Activated T-cell treated with anti-CD3 and anti-CD28 coated beads, Interleukin-2, amount 50 U/mL, for 24 hours (primary cell): Measurements from ENCODE around the gene CANT1.

Experiments
- DNase-seq: peaks from one replicate; pipeline ENCODE4 v3.0.0-alpha.2; 2020
- H3K27ac Mint-ChIP-seq: 2 replicates; pipeline ENCODE4 v1.8.0; 2020; ENCODE audit warnings: mild to moderate bottlenecking, mixed read lengths
- H3K27me3 Mint-ChIP-seq: 2 replicates; pipeline ENCODE4 v1.8.0; 2020; ENCODE audit warnings: mixed read lengths
- H3K36me3 Mint-ChIP-seq: 2 replicates; pipeline ENCODE4 v1.8.0; 2020; ENCODE audit warnings: low read depth, mixed read lengths
- H3K4me1 Mint-ChIP-seq: 2 replicates; pipeline ENCODE4 v1.8.0; 2020; ENCODE audit warnings: low read depth, mixed read lengths
- H3K4me3 Mint-ChIP-seq: 2 replicates; pipeline ENCODE4 v1.8.0; 2020; ENCODE audit warnings: mild to moderate bottlenecking, moderate library complexity, mixed read lengths
- H3K9me3 Mint-ChIP-seq: 2 replicates; pipeline ENCODE4 v1.8.0; 2020; ENCODE audit warnings: mixed read lengths

CANT1 gene

GRCh38 chr17:79009397-79010303, at the start of gene CANT1:
Gene CANT1 (minus strand): TSS chr17:79009764. CDS start chr17:78997622, 12,142 bp downstream.
- peak within 1 kb of the TSS; percentile 96 for H3K27ac Mint-ChIP-seq
- H3K4me1 Mint-ChIP-seq, result peaks cover 49% of the 10 kb centered on the region
- no peaks in the 10 kb centered on the region for H3K27me3 Mint-ChIP-seq
- DNase-seq, result peak; percentile 89
- peaks cover 21% of the 10 kb centered on the region for H3K36me3 Mint-ChIP-seq
- H3K9me3 Mint-ChIP-seq, result peaks cover 2% of the 10 kb centered on the region
- peak within 1 kb of the TSS; percentile 84 for H3K4me3 Mint-ChIP-seq

DNA sequence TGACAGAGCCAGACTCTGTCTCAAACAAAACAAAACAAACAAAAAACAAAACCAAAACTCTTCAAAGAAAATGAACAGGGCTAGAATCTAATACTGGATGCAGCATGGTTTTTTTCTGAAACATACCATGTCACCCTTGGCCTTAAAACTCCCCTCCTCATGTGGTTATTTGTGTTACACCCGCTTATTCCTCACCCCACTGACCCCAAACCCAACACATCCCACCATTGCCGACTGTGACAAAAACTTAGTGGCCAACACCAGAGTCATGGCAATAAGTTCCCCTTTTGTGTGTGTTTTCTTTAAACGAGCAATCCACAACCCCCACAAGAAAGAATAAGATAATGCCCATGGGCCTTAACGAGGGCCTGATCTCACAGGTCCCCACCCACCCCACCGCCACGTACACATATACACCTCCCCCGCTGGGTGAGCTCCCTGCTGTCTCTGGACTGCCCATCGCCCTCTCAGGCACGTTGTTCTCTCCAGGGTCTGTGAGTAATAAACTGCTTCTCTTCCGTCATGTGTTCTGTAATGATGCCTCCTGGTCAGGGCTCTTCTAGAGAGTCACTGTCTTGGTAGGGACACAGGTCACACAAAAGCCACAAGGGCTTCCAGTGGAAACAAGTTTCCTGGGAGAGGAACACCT, 48.3 kb upstream of the CANT1 start:
- H3K4me1 Mint-ChIP-seq, result peaks cover 2% of the 10 kb centered on the region
- peaks cover 17% of the 10 kb centered on the region for H3K27me3 Mint-ChIP-seq
- no peak overlapping the region for H3K4me3 Mint-ChIP-seq
- peaks cover 6% of the 10 kb centered on the region for H3K9me3 Mint-ChIP-seq
- DNase-seq, result no peak
- no peak overlapping the region for H3K27ac Mint-ChIP-seq
- no peaks in the 10 kb centered on the region for H3K36me3 Mint-ChIP-seq

DNA sequence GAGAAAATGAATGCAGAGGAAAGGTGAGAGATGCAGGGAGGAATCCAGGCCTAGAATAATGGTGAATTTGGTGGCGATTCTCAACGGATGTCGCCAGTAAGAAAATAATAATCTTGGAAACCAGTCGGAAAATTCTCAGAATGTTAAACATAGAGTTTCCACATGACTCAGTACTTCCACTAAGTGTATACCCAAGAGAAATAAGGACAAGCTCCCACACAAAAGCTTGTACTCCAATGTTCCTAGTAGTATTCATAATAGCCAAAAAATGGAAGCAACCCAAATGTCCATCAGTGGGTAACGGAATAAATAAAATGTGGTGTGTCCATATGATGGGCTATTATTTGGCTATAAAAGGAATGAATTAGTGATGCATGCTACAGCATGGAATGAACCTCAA, 45.6 kb upstream of the CANT1 start:
- Mint-ChIP-seq H3K4me3 (no peak overlapping the region), H3K36me3 (no peaks in the 10 kb centered on the region), H3K4me1 (peaks cover 2% of the 10 kb centered on the region), H3K9me3 (peaks cover 6% of the 10 kb centered on the region), H3K27ac (no peak overlapping the region), H3K27me3 (peaks cover 17% of the 10 kb centered on the region)
- no peak for DNase-seq

- Mint-ChIP-seq H3K9me3 (peaks cover 6% of the 10 kb centered on the region), H3K27me3 (peaks cover 15% of the 10 kb centered on the region), H3K27ac (no peak overlapping the region)
Observed at GRCh38 chr17:79054200-79054960, 44.8 kb upstream of the CANT1 start.

DNA sequence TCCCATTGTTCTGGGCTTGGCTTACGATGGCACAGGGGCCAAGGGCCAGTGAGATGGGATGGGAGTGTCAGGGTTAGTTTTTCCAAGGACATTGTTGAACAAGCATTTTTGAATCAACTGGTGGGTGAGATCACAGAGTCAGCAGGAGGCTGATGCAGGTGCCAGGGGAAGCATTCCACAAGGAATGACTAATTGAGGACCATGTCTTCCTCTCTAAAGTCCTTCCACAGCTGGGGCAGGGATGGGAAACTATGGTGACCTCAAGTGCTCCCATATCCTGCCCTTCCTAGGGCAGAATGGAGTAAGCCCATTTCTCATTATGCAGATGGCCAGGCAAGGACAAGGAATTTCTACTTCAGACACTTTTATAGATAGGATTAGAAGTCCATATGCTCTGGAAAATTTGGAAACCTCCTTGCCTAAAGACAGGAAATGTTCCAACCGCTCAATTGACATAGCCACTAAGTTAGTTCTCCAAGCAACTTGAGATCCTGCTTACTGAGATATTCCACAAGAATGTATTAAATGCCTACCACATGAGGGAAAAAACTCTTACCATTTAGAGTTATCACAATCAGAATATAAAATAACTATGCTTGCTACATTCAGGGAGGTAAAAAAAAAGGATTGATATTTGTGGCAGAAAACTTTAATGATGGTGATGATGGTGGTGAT, 43.8 kb upstream of the CANT1 start:
- Mint-ChIP-seq H3K4me3 (no peak overlapping the region), H3K27me3 (peaks cover 12% of the 10 kb centered on the region), H3K36me3 (no peaks in the 10 kb centered on the region), H3K27ac (no peak overlapping the region), H3K9me3 (peaks cover 6% of the 10 kb centered on the region), H3K4me1 (no peaks in the 10 kb centered on the region)
- DNase-seq, result no peak

More at GRCh38 chr17:79054200-79054960, 44.8 kb upstream of the CANT1 start:
- no peaks in the 10 kb centered on the region for H3K36me3 Mint-ChIP-seq
- H3K4me1 Mint-ChIP-seq, result peaks cover 2% of the 10 kb centered on the region
- no peak overlapping the region for H3K4me3 Mint-ChIP-seq
- DNase-seq, result no peak

DNA sequence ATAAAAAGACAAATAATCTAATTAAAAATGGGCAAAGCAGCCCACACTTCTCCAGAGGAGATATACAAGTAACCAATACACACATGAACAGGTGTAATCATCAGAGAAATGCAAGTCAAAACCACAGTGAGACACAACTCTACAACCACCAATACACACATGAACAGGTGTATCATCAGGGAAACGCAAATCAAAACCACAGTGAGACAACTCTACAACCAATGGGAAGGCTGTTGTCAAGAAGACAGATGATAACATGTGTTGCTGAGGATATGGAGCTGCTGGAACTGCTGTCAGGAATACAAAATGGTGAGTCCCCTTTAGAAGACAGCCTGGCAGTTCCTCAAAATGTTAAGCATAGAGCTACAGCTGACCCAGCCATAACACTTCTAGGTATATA, 42.6 kb upstream of the CANT1 start:
- no peak for DNase-seq
- Mint-ChIP-seq H3K4me1 (no peaks in the 10 kb centered on the region), H3K36me3 (no peaks in the 10 kb centered on the region), H3K9me3 (peaks cover 6% of the 10 kb centered on the region), H3K27ac (no peak overlapping the region), H3K4me3 (no peak overlapping the region), H3K27me3 (peaks cover 12% of the 10 kb centered on the region)

GRCh38 chr17:79051306-79051705, 41.7 kb upstream of the CANT1 start:
- Mint-ChIP-seq H3K36me3 (no peaks in the 10 kb centered on the region), H3K4me1 (no peaks in the 10 kb centered on the region), H3K27me3 (peaks cover 10% of the 10 kb centered on the region), H3K4me3 (no peak overlapping the region), H3K27ac (no peak overlapping the region), H3K9me3 (peaks cover 6% of the 10 kb centered on the region)
- DNase-seq, result no peak

- Mint-ChIP-seq H3K4me1 (peaks cover 5% of the 10 kb centered on the region), H3K9me3 (peaks cover 6% of the 10 kb centered on the region), H3K4me3 (no peak overlapping the region), H3K27ac (no peak overlapping the region), H3K27me3 (peaks cover 15% of the 10 kb centered on the region), H3K36me3 (no peaks in the 10 kb centered on the region)
- no peak for DNase-seq
Observed at GRCh38 chr17:79050551-79050950, 41.0 kb upstream of the CANT1 start.

- Mint-ChIP-seq H3K27me3 (peaks cover 20% of the 10 kb centered on the region), H3K4me3 (no peak overlapping the region), H3K9me3 (peaks cover 6% of the 10 kb centered on the region), H3K4me1 (peaks cover 5% of the 10 kb centered on the region), H3K36me3 (no peaks in the 10 kb centered on the region), H3K27ac (no peak overlapping the region)
- no peak for DNase-seq
Observed at GRCh38 chr17:79049821-79050220, 40.3 kb upstream of the CANT1 start.

- Mint-ChIP-seq H3K9me3 (peaks cover 4% of the 10 kb centered on the region), H3K27ac (no peak overlapping the region), H3K4me3 (no peak overlapping the region), H3K36me3 (no peaks in the 10 kb centered on the region), H3K4me1 (peaks cover 5% of the 10 kb centered on the region), H3K27me3 (peaks cover 23% of the 10 kb centered on the region)
- no peak for DNase-seq
Observed at GRCh38 chr17:79048826-79049755, 39.5 kb upstream of the CANT1 start.

- H3K27me3 Mint-ChIP-seq, result peaks cover 22% of the 10 kb centered on the region
Observed at GRCh38 chr17:79047923-79048825, 38.6 kb upstream of the CANT1 start.

GRCh38 chr17:79047291-79047920, 37.8 kb upstream of the CANT1 start:
- no peak overlapping the region for H3K4me3 Mint-ChIP-seq
- no peaks in the 10 kb centered on the region for H3K36me3 Mint-ChIP-seq
- peaks cover 20% of the 10 kb centered on the region for H3K27me3 Mint-ChIP-seq
- peaks cover 8% of the 10 kb centered on the region for H3K4me1 Mint-ChIP-seq
- DNase-seq, result no peak
- H3K9me3 Mint-ChIP-seq, result no peaks in the 10 kb centered on the region
- no peak overlapping the region for H3K27ac Mint-ChIP-seq

More at GRCh38 chr17:79047923-79048825, 38.6 kb upstream of the CANT1 start:
- Mint-ChIP-seq H3K27ac (no peak overlapping the region), H3K36me3 (no peaks in the 10 kb centered on the region), H3K4me1 (peaks cover 5% of the 10 kb centered on the region), H3K9me3 (no peaks in the 10 kb centered on the region), H3K4me3 (no peak overlapping the region)
- DNase-seq, result no peak
